Activated CD8-positive, alpha-beta memory T cell treated with anti-CD3 and anti-CD28 coated beads for 24 hours (primary cell): ENCODE results near the gene FAM151A.

ENCODE experiments used
- DNase-seq: peaks from one replicate; pipeline ENCODE4 v3.0.0-alpha.2; 2020

Gene FAM151A

GRCh38 chr1:54575605-54576290, 47.6 kb downstream of the FAM151A start:
- DNase-seq, result no peak

GRCh38 chr1:54575161-54575560, 48.2 kb downstream of the FAM151A start:
- DNase-seq, result no peak

DNA sequence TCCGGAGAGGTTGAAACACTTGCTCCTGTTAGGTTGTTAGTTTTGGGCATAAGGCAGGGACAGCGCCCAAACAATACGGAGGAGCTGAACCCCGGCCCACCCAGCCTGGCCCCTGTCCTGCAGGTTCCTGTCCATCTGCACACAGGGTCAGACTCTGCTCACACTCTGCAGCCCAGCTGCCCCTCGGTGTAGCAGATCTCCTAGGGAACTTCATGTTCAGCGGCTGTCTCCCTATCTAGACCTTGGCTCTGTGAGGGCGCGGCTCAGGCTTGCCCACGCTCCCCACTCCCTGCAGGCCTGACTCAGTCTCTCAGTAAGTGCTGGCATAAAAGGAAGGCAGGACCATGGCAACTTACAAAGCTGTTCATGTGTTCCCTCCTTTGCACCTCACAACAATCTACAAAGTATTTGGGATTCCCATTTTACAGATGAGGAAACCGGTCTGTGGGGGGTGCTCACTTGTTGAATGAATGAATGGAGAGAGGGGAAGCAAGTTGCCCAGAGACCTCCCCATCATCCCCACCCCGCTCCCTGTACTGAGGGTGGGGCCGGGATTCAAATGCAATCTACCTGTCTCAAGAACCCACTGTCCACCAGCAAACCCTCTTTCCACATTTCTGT, 49.1 kb downstream of the FAM151A start:
- no peak for DNase-seq

DNA sequence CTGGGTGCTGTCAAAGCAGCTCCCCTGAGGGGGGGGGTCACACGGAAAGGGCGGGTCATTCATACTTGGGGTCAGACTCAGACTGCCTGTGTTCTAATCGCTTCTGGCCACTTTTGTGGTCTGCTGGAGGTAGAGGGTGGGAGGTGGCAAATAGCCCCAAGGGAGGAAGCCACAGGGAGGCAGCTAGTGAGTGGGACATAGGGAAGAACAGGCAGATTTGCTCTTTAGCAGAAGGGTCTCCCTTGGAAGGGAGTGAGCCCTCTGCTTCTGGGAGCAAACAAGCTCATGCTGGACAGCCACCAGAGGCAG, 50.8 kb downstream of the FAM151A start:
- DNase-seq, result no peak

DNA sequence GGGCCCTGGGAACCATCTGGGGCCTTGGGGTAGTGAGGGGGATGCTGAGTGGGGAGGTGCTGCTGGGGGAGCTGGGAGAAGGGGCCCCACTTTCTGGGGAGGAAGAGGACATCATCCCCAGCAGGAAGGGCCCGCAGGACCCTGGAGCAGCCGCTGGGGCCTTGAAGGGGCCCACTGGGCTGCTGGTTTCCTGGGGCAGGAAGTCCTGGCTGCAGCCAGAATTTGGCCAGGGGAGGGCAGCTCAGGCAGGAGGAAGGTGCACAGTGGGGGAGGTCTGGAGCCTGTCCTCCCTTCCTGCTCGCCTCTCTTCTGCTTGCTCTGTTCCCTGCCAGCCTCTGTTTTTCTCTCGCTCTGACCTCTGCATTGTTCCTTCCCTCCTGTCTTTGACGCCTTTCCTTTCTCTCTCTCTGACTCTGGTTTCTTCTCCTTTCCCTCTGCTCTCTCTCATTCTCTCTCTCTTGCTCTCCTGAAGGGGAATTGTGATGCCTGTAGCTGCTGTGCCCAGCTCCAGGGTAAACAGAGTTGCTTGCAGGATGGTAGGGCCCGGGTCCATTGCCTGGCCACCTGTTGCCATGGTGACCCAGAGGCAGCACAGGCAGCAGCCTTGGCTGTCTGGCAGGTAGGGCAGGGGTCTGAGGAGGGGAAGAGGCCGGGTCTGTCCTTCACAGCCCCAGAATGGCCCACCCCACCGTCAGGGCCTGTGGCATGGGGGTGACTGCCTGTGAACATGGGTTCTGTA, 51.4 kb downstream of the FAM151A start:
- DNase-seq, result no peak

- no peak for DNase-seq
Measured at GRCh38 chr1:54571326-54571725, 52.0 kb downstream of the FAM151A start.

DNA sequence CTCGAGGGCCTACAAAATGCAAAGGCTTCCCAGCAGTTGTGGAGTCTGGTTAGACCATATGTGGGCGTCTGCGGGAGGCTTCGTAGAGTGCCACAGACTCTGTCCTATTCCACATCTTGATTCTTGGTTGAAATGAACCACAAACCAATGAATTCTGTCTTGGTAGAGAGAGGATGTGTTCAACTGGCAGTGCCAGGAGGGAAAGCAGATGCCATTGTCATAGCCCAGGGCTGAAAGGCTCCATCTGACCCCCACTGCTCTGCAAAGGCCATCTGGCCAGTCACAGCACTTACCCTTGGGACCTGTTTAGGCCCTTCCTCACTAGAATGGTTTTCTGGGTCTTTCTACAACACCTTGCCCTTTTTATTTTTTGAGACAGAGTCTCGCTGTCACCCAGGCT, 53.2 kb downstream of the FAM151A start:
- no peak for DNase-seq

DNA sequence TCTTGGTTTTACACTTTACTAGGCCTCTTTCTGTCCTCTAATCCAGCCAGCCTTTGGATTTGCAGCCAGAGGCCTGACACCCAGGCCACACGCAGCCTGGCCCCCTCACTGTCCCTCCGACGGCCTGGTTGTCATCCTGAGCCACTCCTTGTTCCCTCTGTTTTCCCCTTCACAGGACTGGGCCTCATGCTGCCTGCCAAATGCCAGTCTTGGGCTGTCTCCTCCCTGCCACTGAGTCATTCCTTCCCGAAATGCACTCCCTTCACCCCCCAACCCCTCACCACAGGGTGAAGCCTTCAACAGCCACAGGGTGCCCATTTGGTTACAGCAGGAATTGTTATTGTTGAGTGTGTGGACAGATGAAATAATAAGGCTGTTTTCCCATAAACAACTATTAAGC, 54.0 kb downstream of the FAM151A start:
- no peak for DNase-seq

DNA sequence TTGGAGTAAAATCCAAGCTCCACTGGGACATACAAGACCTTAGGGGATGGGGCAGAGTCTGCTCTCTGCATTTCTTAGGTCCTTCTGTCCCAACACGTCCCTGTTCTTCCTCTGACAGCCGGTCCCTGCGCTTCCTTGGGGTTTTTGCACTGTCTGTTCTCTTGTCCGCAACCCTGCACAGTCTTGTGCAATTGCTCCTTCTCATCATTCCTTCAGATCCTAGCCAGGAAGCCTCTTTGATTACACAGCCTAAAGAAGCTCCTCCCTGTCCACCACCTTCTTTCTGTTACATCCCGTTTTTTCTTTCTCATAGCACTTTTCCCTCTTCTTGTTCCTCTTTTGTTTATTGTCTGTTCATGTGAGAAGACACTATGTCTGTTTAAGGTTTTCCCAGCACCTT, 55.4 kb downstream of the FAM151A start:
- no peak for DNase-seq

DNA sequence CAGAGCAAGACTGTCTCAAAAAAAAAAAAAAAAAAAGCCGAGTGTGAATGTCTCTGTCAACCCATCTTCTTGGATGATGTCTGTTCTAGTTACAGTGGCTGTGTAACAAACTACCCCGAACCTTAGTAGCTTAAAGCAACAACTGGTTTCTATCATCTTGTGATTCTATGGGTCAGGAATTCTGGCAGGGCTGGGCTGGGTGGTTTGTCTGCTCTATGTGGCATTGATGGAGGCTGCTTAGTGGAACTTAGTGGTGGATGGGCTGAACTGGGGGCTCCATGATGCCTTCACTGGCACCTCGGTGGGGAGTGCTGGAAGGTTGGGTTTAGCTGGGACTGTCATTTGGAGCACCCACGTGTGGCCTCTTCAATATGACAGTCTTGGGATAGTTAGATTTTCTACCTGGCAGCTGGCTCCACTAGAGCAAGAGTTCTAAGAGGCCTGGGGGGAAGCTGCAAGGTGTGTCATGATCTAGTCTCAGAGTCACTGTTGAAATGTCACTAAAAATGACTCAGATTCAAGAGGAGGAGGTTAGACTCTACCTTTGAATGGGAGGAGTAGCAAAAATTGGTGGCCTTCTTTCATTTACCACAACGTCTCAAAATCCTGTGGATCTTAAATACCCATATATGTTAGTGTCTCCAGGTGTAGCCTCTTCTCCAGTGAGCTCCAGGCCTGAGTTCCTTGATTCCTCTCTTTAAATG, 56.7 kb downstream of the FAM151A start:
- no peak for DNase-seq

DNA sequence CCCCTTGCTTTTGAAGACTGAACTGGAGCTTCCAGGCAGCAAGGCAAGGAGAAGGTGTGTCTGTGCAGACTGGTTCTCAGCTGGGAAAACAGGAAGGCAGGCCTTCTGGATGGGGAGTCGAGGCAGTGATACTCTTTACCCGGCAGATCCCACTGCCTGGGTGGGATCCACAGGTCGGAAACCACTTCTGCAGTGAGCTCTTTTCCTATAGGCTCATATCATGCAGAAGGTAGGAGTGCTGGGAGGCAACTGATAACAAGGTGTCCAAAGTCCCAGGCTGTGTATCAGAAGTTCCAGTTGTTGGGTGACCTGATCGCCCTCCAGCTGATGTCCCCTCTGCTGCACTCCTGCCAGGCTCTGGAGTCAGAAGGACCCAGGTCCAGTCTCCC, 58.2 kb downstream of the FAM151A start:
- no peak for DNase-seq

- no peak for DNase-seq
Measured at GRCh38 chr1:54564312-54565112, 58.8 kb downstream of the FAM151A start.

DNA sequence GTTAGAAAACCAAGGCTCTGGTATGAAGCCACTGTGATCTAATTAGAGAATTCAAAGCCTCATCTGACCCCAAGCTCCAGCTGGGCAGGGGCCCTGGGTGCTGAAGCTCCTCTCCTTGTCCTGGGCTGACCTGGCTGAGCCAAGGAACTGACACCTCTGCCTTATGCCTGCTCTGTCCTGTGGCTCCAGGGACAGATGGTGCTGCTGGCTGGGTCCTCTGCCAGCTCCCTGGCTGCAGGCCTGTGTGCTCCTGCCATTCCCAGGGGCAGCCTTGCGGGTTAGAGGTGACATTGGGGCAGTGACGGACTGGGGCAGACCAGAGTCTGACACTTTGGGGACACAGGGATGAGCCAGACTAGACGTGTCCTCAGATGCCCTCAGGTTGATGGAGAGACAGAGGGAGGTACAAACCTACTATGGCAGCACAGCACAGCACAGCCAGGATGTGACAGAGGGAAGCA, 63.5 kb downstream of the FAM151A start:
- no peak for DNase-seq
